ENCODE results near the gene TLE2.

GRCh38 chr19:3071768-3072167, 42.7 kb upstream of the TLE2 start:
- TF ChIP-seq CTCF (IDR thresholded peaks at IDR 0.05; ENCODE audit: insufficient read depth, low read length, poor library complexity, severe bottlenecking), result no peak
- no peak for TF ChIP-seq EZH2phosphoT487 (conservative IDR thresholded peaks at IDR 0.05; ENCODE audit: low read length)

Data from SU-DHL-6 (cell line).